Loucy (cell line): Measurements from ENCODE around the gene MT2A.
A peak's percentile ranks its signal among the peaks of the same experiment; 100 is the strongest.

Experiments used
- H2AFZ ChIP-seq: fragments of 200-600 bp; sonication (generic); 2 replicates; pipeline ENCODE4 v1.6.0; 2016; ENCODE audit warnings: antibody characterized with exemption, mild to moderate bottlenecking, low read length, moderate library complexity
- H3F3A ChIP-seq: fragments of 200-600 bp; 2 replicates; pipeline ENCODE4 v1.6.0; 2016; ENCODE audit warnings: antibody characterized with exemption, low read depth, mild to moderate bottlenecking
- H3K27me3 ChIP-seq: fragments of 200-600 bp; sonication (generic); 2 replicates; pipeline ENCODE4 v1.6.1; 2014; ENCODE audit warnings: low read length, mild to moderate bottlenecking; ENCODE audit not compliant: insufficient read depth, poor library complexity, severe bottlenecking
- H3K36me3 ChIP-seq: fragments of 200-600 bp; sonication (generic); 2 replicates; pipeline ENCODE4 v1.6.1; 2016; ENCODE audit warnings: low read length; ENCODE audit not compliant: insufficient read depth
- H3K4me1 ChIP-seq: fragments of 200-600 bp; sonication (generic); 2 replicates; pipeline ENCODE4 v1.5.1; 2014; ENCODE audit warnings: low read length, mild to moderate bottlenecking; ENCODE audit not compliant: insufficient read depth, poor library complexity, severe bottlenecking
- H3K4me2 ChIP-seq: fragments of 200-600 bp; sonication (generic); 2 replicates; pipeline ENCODE4 v1.6.0; 2014; ENCODE audit warnings: antibody characterized with exemption, low read length, low read depth, mild to moderate bottlenecking; ENCODE audit not compliant: poor library complexity, severe bottlenecking
- H3K4me3 ChIP-seq: fragments of 200-600 bp; sonication (generic); 2 replicates; pipeline ENCODE4 v1.5.1; 2014; ENCODE audit warnings: low read length, mild to moderate bottlenecking, mixed read lengths; ENCODE audit not compliant: poor library complexity, severe bottlenecking
- H3K79me2 ChIP-seq: fragments of 200-600 bp; sonication (generic); 2 replicates; pipeline ENCODE4 v1.6.1; 2014; ENCODE audit warnings: low read length; ENCODE audit not compliant: insufficient read depth
- H3K9ac ChIP-seq: fragments of 200-600 bp; sonication (generic); 2 replicates; pipeline ENCODE4 v1.6.0; 2014; ENCODE audit warnings: mild to moderate bottlenecking, low read depth, low read length, moderate library complexity; ENCODE audit not compliant: poor library complexity, severe bottlenecking
- H3K9me2 ChIP-seq: fragments of 200-600 bp; sonication (generic); replicated peaks from 2 replicates; pipeline ENCODE4 v1.6.1; 2016; ENCODE audit warnings: low read depth, low read length, mixed read lengths
- H3K9me3 ChIP-seq: fragments of 200-600 bp; sonication (generic); 2 replicates; pipeline ENCODE4 v1.6.1; 2014; ENCODE audit warnings: mild to moderate bottlenecking, antibody characterized with exemption, low read length, low read depth; ENCODE audit not compliant: insufficient read depth
- H4K20me1 ChIP-seq: fragments of 200-600 bp; sonication (generic); 2 replicates; pipeline ENCODE4 v1.6.0; 2014; ENCODE audit warnings: antibody characterized with exemption, low read length, mild to moderate bottlenecking; ENCODE audit not compliant: insufficient read depth, poor library complexity, severe bottlenecking
- CTCF ChIP-seq: fragments of 200-600 bp; sonication (generic); conservative IDR thresholded peaks from 2 replicates; pipeline ENCODE4 v1.5.1; 2014; ENCODE audit warnings: mild to moderate bottlenecking, antibody characterized with exemption, low read length
- EZH2phosphoT487 ChIP-seq: fragments of 200-600 bp; IDR thresholded peaks from 2 replicates; pipeline ENCODE4 v1.6.1; 2018; ENCODE audit warnings: antibody characterized with exemption, mild to moderate bottlenecking, moderate library complexity, borderline replicate concordance

MT2A gene

GRCh38 chr16:56658327-56658875 is 50.0 kb downstream of the MT2A start:
- Histone ChIP-seq H2AFZ (peak overlapping the region; percentile 95), H3K4me2 (peak overlapping the region; percentile 86), H3K9ac (peak overlapping the region; percentile 57), H3F3A (no peaks in the 10 kb centered on the region), H3K4me1 (peaks cover 11% of the 10 kb centered on the region), H3K36me3 (no peaks in the 10 kb centered on the region), H4K20me1 (no peaks in the 10 kb centered on the region), H3K4me3 (peak overlapping the region; percentile 78), H3K27me3 (no peaks in the 10 kb centered on the region), H3K79me2 (no peaks in the 10 kb centered on the region), H3K9me3 (no peaks in the 10 kb centered on the region), H3K9me2 (no peaks in the 10 kb centered on the region)
- TF ChIP-seq CTCF, result no peak
- TF ChIP-seq EZH2phosphoT487, result no peak
